H1 (cell line): ENCODE data around the gene SLC25A11. TPM values are rescaled to one million over a fixed set of nuclear protein-coding genes. Genes with fewer than 3 reads are reported as not detected.

Experiments
- CTCF ChIA-PET: fragments of 300-600 bp; sonication (Branson Sonifier 250); formaldehyde crosslinking; loops from one replicate; lab custom pipeline; 2021; ENCODE audit not compliant: partially characterized antibody; lab: Charles Lee
- POLR2A ChIA-PET: fragments of 300-600 bp; sonication (Branson Sonifier 250); formaldehyde crosslinking; loops from one replicate; lab custom pipeline; 2021; ENCODE audit warnings: inconsistent platforms; ENCODE audit not compliant: partially characterized antibody; lab: Charles Lee
- DNase-seq, 2 experiments: peaks; one replicate each; pipeline versions ENCODE4 v3.0.0 to v3.0.0-alpha.2; 2010 to 2022; ENCODE audit warnings: low spot score in 2 of 2, low read depth in 1 of 2, mixed read lengths in 1 of 2
- FAIRE-seq: peaks from 2 replicates; lab custom pipeline; 2011; peaks lifted over from hg19 to GRCh38; lab: Jason Lieb, UNC
- H2AFZ ChIP-seq: 2 replicates; pipeline ENCODE4 v1.8.1; 2012; ENCODE audit warnings: low read length, inconsistent platforms
- H2AK5ac ChIP-seq: 2 replicates; pipeline ENCODE4 v1.6.1; 2013; ENCODE audit warnings: low read depth, low read length
- H2BK120ac ChIP-seq: replicated peaks from 2 replicates; pipeline ENCODE3; 2013; ENCODE audit warnings: low read depth, low read length, inconsistent platforms
- H2BK12ac ChIP-seq: 2 replicates; pipeline ENCODE4 v1.6.1; 2013; ENCODE audit warnings: low read depth, low read length
- H2BK15ac ChIP-seq: 2 replicates; pipeline ENCODE4 v1.6.1; 2013; ENCODE audit warnings: low read length
- H2BK20ac ChIP-seq: 2 replicates; pipeline ENCODE4 v1.6.1; 2013; ENCODE audit warnings: low read length
- H2BK5ac ChIP-seq: 2 replicates; pipeline ENCODE4 v1.6.1; 2013; ENCODE audit warnings: low read depth, low read length
- H3K14ac ChIP-seq: 2 replicates; pipeline ENCODE4 v1.6.1; 2013; ENCODE audit warnings: inconsistent platforms; ENCODE audit not compliant: insufficient read length
- H3K18ac ChIP-seq: 2 replicates; pipeline ENCODE4 v1.6.1; 2013; ENCODE audit warnings: low read length; ENCODE audit errors: extremely low read depth
- H3K23ac ChIP-seq: 2 replicates; pipeline ENCODE4 v1.6.1; 2013; ENCODE audit warnings: inconsistent platforms; ENCODE audit not compliant: insufficient read length
- H3K23me2 ChIP-seq: 2 replicates; pipeline ENCODE4 v1.6.1; 2013; ENCODE audit warnings: low read depth, low read length
- H3K27ac ChIP-seq: 2 replicates; pipeline ENCODE4 v1.6.1; 2011; ENCODE audit warnings: low read depth, low read length, inconsistent platforms
- H3K27me3 ChIP-seq, 4 experiments: replicated peaks in 1 of 4; 1 replicate in 1 of 4; 2 replicates in 3 of 4; pipeline versions ENCODE4 v1.6.1 to v1.8.1; 2011 to 2013; ENCODE audit warnings: low read length in 3 of 4, mild to moderate bottlenecking in 3 of 4, inconsistent platforms in 2 of 4, mixed read lengths in 2 of 4, moderate library complexity in 1 of 4; ENCODE audit not compliant: control insufficient read depth in 3 of 4, insufficient read depth in 3 of 4; ENCODE audit errors: extremely low read depth in 1 of 4
- H3K36me3 ChIP-seq, 4 experiments: 2 replicates each; pipeline versions ENCODE4 v1.6.1 to v1.8.1; 2011 to 2013; ENCODE audit warnings: mild to moderate bottlenecking in 4 of 4, low read length in 3 of 4, moderate library complexity in 2 of 4, control low read depth in 1 of 4, inconsistent platforms in 1 of 4; ENCODE audit not compliant: insufficient read depth in 4 of 4, control insufficient read depth in 2 of 4
- H3K4ac ChIP-seq: replicated peaks from 2 replicates; pipeline ENCODE3; 2013; ENCODE audit warnings: low read length, low read depth, mixed read lengths, inconsistent platforms; ENCODE audit not compliant: insufficient read length
- H3K4me1 ChIP-seq, 4 experiments: replicated peaks in 1 of 4; 1 replicate in 1 of 4; 2 replicates in 3 of 4; pipeline versions ENCODE4 v1.6.1 to v1.8.1; 2011 to 2013; ENCODE audit warnings: low read length in 3 of 4, inconsistent platforms in 2 of 4, mixed read lengths in 1 of 4; ENCODE audit not compliant: insufficient read depth in 4 of 4, control insufficient read depth in 3 of 4
- H3K4me2 ChIP-seq, 2 experiments: 2 replicates each; pipeline versions ENCODE4 v1.6.1 to v1.8.1; 2011 to 2013; ENCODE audit warnings: low read depth in 2 of 2, low read length in 2 of 2, control low read depth in 1 of 2, inconsistent platforms in 1 of 2, mild to moderate bottlenecking in 1 of 2; ENCODE audit not compliant: insufficient read depth in 1 of 2
- H3K4me3 ChIP-seq, 4 experiments: fragments of 200-600, 300-600 bp in 1 of 4; sonication (generic), shearing (Covaris generic), sonication (Bioruptor Twin) in 1 of 4; 2 replicates each; pipeline versions ENCODE4 v1.5.1 to v1.8.1; 2011 to 2016; ENCODE audit warnings: low read length in 4 of 4, low read depth in 3 of 4, control low read depth in 2 of 4, inconsistent platforms in 2 of 4, mild to moderate bottlenecking in 2 of 4, mixed read lengths in 1 of 4, moderate library complexity in 1 of 4; ENCODE audit not compliant: insufficient read depth in 2 of 4; ENCODE audit errors: extremely low read depth in 1 of 4
- H3K56ac ChIP-seq: replicated peaks from 2 replicates; pipeline ENCODE3; 2013; ENCODE audit warnings: low read depth, mild to moderate bottlenecking, mixed read lengths, low read length, inconsistent platforms; ENCODE audit not compliant: insufficient read length
- H3K79me1 ChIP-seq: 2 replicates; pipeline ENCODE4 v1.6.1; 2013; ENCODE audit warnings: low read depth, low read length, control low read depth
- H3K79me2 ChIP-seq, 2 experiments: 2 replicates each; pipeline versions ENCODE4 v1.6.1 to v1.8.1; 2012 to 2013; ENCODE audit warnings: low read length in 2 of 2, mild to moderate bottlenecking in 2 of 2, inconsistent platforms in 1 of 2; ENCODE audit not compliant: insufficient read depth in 2 of 2, control insufficient read depth in 1 of 2
- H3K9ac ChIP-seq, 4 experiments: replicated peaks in 1 of 4; 1 replicate in 1 of 4; 2 replicates in 3 of 4; pipeline versions ENCODE4 v1.6.1 to v1.8.1; 2011 to 2013; ENCODE audit warnings: low read depth in 3 of 4, low read length in 3 of 4, control low read depth in 2 of 4, mild to moderate bottlenecking in 2 of 4, moderate library complexity in 2 of 4, inconsistent platforms in 1 of 4; ENCODE audit errors: extremely low read depth in 1 of 4
- H3K9me3 ChIP-seq, 2 experiments: 2 replicates each; pipeline versions ENCODE4 v1.6.1 to v1.8.1; 2012 to 2013; ENCODE audit warnings: mild to moderate bottlenecking in 2 of 2, moderate library complexity in 2 of 2, control low read depth in 1 of 2, inconsistent platforms in 1 of 2, low read depth in 1 of 2, low read length in 1 of 2, mixed read lengths in 1 of 2; ENCODE audit not compliant: insufficient read depth in 2 of 2
- H4K20me1 ChIP-seq, 2 experiments: replicated peaks in 1 of 2; 2 replicates each; pipeline versions ENCODE3 to v1.8.1; 2011 to 2013; ENCODE audit warnings: inconsistent platforms in 2 of 2, low read length in 2 of 2, mild to moderate bottlenecking in 1 of 2; ENCODE audit not compliant: insufficient read depth in 2 of 2, control insufficient read depth in 1 of 2
- H4K5ac ChIP-seq: 2 replicates; pipeline ENCODE4 v1.6.1; 2013; ENCODE audit warnings: low read length, low read depth, mixed read lengths, inconsistent platforms; ENCODE audit not compliant: insufficient read length
- H4K8ac ChIP-seq: 2 replicates; pipeline ENCODE4 v1.8.0; 2013; ENCODE audit warnings: mild to moderate bottlenecking, moderate library complexity, low read length, inconsistent platforms; ENCODE audit not compliant: insufficient read depth; ENCODE audit errors: extremely low read depth
- H4K91ac ChIP-seq: replicated peaks from 2 replicates; pipeline ENCODE3; 2013; ENCODE audit warnings: low read length, mixed read lengths, inconsistent platforms; ENCODE audit not compliant: insufficient read length
- CREB1 ChIP-seq: IDR thresholded peaks from 2 replicates; pipeline ENCODE4 v1.6.1; 2012; ENCODE audit warnings: inconsistent platforms
- POLR2A ChIP-seq, 2 experiments: IDR thresholded peaks; 1 replicate in 1 of 2; 2 replicates in 1 of 2; pipeline ENCODE4 v1.6.1; 2011; ENCODE audit warnings: low read depth in 2 of 2, low read length in 2 of 2, mild to moderate bottlenecking in 2 of 2; ENCODE audit errors: control extremely low read depth in 1 of 2
- RXRA ChIP-seq: IDR thresholded peaks from 2 replicates; pipeline ENCODE4 v1.6.1; 2011; ENCODE audit warnings: low read depth, mild to moderate bottlenecking, low read length, moderate library complexity; ENCODE audit not compliant: insufficient read depth
- SP1 ChIP-seq: IDR thresholded peaks from 2 replicates; pipeline ENCODE4 v1.6.1; 2011; ENCODE audit warnings: low read depth, low read length
- SP2 ChIP-seq: IDR thresholded peaks from 2 replicates; pipeline ENCODE4 v1.6.1; 2012; ENCODE audit warnings: mild to moderate bottlenecking, low read length, inconsistent platforms
- polyA plus RNA-seq, 7 experiments: library from polyadenylated mRNA; depleted of rRNA in 3 of 7; stranded (reverse) in 5 of 7; unstranded in 2 of 7; fragments of >200 nt in 5 of 7; fragments of 200-250 nt in 2 of 7; gene quantifications; 1 replicate in 5 of 7; 2 replicates in 1 of 7; 4 replicates in 1 of 7; pipeline versions ENCODE4 v1.2.1 to v1.2.3, GENCODE V29; 2011 to 2013; ENCODE audit warnings: missing spikeins in 2 of 7, mixed read lengths in 2 of 7
- total RNA-seq: library from RNA; stranded (reverse); fragmentation: NEBNext Ultra II Directional; extraction: Animal tissue kit (Norgen Biotek cat#: 25700); gene quantifications from 2 replicates; pipeline ENCODE4 v1.2.1, GENCODE V29; 2021

SLC25A11 gene
- total and polyA plus RNA-seq, 2 of the 8 experiments (the other 6 are each of a cell fraction or from before 2014, with no cell fraction given) = 55.9 to 97.0 TPM

- Histone ChIP-seq H2AK5ac (no peak overlapping the region), H3K14ac (no peak overlapping the region), H3K4ac (no peak overlapping the region), H3K9me3 (no peaks in the 10 kb centered on the region), H3K27ac (no peak overlapping the region), H3K27me3 (no peaks in the 10 kb centered on the region), H3K4me2 (no peak overlapping the region), H3K79me2 (peaks cover 0 to 12% of the 10 kb centered on the region in 2 experiments; a peak in 3 of 4 replicates), H3K23me2 (peaks cover 8% of the 10 kb centered on the region; the same call in 1 of the 2 replicates), H4K5ac (no peak overlapping the region), H3K56ac (no peak overlapping the region), H4K8ac (no peak overlapping the region), H3K36me3 (peaks cover 9 to 16% (median 13%) of the 10 kb centered on the region in 4 experiments), H3K23ac (no peak overlapping the region), H4K20me1 (peaks cover 0 to 1% of the 10 kb centered on the region in 2 experiments), H3K4me3 (no peak overlapping the region), H3K4me1 (peaks cover 0 to 8% (median 6%) of the 10 kb centered on the region in 4 experiments; a peak in 6 of 7 replicates), H4K91ac (no peak overlapping the region), H2BK20ac (no peak overlapping the region), H3K18ac (no peak overlapping the region), H3K79me1 (peaks cover 9% of the 10 kb centered on the region), H2BK15ac (no peak overlapping the region), H2BK5ac (no peak overlapping the region), H2AFZ (no peak overlapping the region), H3K9ac (no peak overlapping the region), H2BK120ac (no peak overlapping the region), H2BK12ac (no peak overlapping the region)
- ChIA-PET POLR2A (interaction anchor here (1.4 to 27.4 kb wide), 8 partner anchors 7 to 84 kb away, joined by 3 to 987 read pairs (median 26); partner anchors contain the start of genes C17orf107, CHRNE, ENO3 and GP1BA), CTCF (interaction anchor here (1.4 to 2.2 kb wide), 2 partner anchors 11 to 32 kb away, joined by 3 to 8 read pairs; partner anchors contain the start of gene CHRNE)
- FAIRE-seq (no peak), DNase-seq (no peak)
- TF ChIP-seq RXRA (no peak), SP1 (no peak), SP2 (no peak), POLR2A (IDR thresholded peaks at IDR 0.05; ENCODE audit: control extremely low read depth in 1 of 2, low read depth in 2 of 2, low read length in 2 of 2) (0 out of 3 replicates have a peak, but pooled peaks of 1 of the 2 experiments have one; percentile 13), CREB1 (no peak)
Measured at GRCh38 chr17:4935650-4936049, 4.2 kb downstream of the SLC25A11 start.
